NCI-H2081 (cell line): ENCODE data around the gene NUDT4.
"Not testable (repeated sequence)": the region's sequence is repeated elsewhere in the genome, so short reads cannot be mapped to it uniquely, and the experiment has no call there.

Experiments used
- DNase-seq, 2 experiments: peaks; one replicate each; lab custom pipeline; 2025; lab: John Stamatoyannopoulos, UW

Gene NUDT4

GRCh38 chr12:93429448-93429847, 51.7 kb downstream of the NUDT4 start:
- no peak for DNase-seq

DNA sequence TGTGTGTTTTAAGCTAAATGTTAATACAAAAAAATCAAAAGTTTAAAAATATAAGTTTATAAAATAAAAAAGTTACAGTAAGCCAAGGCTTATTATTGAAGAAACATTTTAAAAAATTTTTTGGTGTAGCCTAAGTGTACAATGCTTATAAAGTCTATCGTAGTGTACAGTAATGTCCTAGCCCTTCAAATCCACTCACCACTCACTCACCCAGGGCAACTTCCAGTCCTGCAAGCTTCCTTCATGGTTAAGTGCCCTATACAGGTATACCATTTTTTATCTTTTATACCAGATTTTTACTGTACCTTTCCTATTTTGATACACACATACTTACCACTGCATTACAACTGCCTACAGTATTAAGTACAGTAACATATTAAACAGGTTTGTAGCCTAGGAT, 52.1 kb downstream of the NUDT4 start:
- no peak for DNase-seq

- DNase-seq, result no peak
Measured at GRCh38 chr12:93430280-93430679, 52.6 kb downstream of the NUDT4 start.

GRCh38 chr12:93432031-93432430, 54.3 kb downstream of the NUDT4 start:
- DNase-seq, result not testable (repeated sequence)

DNA sequence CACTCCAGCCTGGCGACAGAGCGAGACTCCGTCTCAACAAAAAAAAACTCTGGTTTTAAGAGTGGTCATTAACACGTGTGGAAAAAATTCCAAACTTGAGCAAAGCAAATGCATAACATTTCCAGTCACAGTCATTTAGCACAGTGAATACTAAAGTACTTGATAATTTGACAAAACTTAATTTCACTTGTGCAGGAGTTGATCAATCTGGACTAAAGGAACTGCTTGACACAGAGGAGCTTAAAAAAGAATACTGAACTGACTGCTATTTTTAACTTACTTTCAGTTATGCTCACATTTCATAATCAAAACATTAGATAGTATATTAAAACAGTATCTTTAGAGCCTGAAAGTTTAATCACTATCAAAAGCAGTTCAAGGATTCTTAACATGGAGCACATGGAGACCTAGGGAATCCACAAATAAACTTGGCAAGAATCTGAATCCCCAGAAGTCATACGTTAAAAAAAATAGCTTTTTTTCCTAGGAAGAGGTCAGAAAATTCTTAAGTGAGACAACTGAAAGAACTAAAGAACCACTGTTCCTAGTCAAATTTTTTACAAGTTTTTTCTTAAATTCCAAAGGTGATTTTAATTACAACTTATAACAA, 56.6 kb downstream of the NUDT4 start:
- no peak for DNase-seq

DNA sequence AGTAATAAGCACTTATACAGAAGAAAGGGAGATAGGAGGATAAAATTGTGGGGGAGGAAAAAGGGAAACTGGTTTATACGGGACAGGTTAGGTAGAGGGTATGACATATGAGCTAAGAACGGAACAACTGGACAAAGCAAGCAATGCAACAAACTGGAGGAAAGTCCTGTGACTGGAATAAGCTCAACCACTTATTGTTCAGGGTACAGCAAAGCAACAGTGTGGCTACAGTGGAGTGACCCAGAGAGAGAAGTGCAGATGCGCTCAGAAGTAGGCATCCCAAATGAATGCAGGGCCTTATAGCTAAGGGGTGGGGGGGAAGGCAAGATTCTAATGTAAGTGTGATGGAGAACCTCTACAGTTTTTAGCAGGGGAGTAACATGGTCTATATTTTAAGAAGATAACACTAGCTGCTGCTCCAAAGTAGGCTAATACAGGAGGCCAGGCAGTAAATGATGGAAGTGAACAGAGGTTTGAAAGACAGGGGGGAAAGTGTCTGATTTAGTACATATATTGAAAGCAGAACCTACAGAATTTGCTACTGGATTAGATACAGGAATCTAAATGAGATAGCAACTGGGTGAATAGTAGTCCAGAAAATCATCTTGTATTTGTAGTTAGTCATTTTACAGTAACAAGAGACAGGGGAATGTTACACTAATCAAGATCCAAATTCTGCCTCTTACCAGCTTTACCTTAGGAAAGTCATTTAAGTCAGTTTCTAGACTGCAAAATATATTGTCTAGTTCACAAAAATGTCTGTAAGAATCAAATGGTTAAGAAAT, 60.7 kb downstream of the NUDT4 start:
- DNase-seq, result no peak

DNA sequence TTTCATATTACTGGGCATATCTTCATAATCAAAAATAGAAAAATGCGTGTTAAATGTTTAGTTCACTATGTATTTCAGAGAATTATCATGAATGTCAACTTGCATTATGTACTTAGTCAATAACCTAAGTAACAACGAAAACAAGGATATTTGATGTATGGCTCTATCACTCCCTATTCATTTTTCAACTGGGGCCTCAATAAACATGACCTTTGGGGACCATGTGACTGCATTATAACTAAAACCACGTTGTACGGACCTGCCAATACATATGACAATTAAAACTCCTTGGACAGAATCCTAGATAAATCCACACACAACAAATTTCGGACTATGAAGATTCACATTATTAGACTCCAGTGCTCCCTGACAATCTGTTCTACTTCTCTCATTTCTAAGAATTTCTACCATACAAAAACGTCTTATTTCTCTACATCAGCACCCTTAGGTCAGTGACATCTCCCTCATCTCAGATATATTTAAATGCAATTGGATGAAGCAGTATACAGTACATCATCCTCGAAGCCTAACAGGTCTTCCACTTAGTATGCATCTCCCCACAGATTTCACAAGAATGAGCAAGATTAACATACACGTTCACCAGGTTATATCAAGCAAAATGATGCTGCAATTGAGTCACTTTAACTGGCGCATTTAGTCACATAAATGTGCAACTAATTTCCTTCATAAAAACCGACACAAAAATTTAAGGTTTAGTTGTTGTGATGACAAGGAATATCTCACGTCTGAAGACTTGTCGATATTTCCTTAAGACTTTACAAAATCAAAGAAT, 62.5 kb downstream of the NUDT4 start:
- no peak for DNase-seq

DNA sequence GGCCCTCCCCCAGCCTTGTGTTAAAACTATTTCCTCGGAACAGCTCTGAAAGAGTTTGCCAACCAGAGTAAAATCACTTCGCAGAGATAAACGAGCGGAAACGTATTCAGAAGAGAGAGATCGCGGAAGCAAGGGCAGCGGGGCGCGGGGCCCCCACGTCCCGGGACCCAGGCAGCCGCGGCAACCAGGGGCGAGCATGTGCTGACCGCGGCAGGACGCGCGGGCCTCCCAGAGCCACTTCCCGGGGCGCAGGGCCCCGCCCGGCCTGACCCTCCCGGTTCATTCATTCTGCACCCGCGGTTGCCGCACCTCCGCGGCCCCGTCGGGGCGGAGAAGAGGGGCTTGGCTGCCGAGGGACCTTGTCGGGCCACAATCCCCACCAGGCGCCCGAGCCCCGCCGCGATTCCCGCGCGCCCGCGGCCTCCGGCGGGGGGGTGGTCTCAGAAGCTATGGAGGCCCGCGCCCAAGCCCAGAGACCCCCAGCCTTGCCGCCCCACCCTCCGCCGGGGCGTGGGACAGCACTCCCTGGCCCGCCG, 63.4 kb downstream of the NUDT4 start:
- peak in 1 of 2 experiments; percentile 18 for DNase-seq

- DNase-seq, result peak; percentile 95
Measured at GRCh38 chr12:93441617-93442410, 64.1 kb downstream of the NUDT4 start, which contains the start of gene UBE2N. Gene UBE2N (minus strand): TSS chr12:93441947. CDS start chr12:93441884, 63 bp downstream.

- DNase-seq, result no peak
Measured at GRCh38 chr12:93442411-93443340, 65.0 kb downstream of the NUDT4 start.

- no peak for DNase-seq
Measured at GRCh38 chr12:93443576-93443975, 65.9 kb downstream of the NUDT4 start.

DNA sequence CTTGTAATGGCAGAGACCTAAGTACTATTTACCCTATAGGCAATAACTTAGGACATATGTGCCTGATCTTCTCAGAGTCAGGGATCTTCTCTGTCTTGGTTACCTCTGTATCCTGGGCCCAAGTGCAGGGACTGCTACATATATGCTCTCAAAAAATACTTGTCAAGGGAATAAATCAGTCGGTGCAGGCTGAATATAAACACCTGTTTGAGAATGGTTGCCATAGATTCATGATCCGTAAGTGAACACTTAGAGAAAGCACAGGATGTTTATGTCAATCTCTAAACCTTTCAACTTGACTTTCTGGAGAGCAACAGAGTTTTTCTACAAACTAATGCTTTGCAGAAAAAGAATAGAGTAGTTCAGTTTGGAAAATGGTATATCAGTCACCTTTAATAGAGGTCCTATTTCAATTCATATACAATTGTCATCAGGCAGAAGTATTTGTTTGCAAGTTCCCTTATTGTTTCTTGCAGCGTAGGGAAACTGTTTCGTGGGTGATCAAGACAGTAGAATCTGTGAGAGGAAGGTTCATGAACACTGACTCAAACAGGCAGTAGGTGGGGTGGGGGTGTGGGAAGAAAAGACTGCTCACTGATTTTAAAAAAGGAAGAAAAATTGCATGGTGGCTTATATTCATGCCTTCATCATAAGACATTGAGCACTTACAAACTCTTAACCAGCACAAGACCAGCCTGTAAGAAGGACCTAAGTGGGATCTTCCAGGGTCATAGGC, 70.0 kb downstream of the NUDT4 start:
- DNase-seq, result no peak

GRCh38 chr12:93448796-93449195, 71.1 kb downstream of the NUDT4 start:
- DNase-seq, result no peak

DNA sequence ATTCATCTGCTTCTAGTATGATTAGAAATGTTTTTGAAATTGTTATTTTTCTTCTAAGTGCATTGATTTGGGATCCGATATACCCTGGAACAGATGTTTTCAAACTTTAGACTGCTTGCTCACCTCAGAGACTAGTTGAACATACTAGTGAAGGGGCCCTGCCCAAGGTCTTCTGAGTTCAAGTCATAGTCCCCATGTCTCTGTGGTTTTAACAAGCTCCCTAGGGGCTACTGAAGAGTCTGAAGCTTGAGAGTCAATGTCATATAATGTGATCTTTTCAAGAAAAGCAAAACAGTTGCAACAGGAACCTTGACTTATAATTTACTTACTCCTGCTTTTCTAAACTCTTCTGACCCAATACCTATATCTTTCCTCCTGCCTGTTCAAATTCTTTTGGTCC, 71.6 kb downstream of the NUDT4 start:
- no peak for DNase-seq

- DNase-seq, result no peak
Measured at GRCh38 chr12:93451423-93452158, 73.9 kb downstream of the NUDT4 start.

GRCh38 chr12:93453633-93454032, 75.9 kb downstream of the NUDT4 start:
- no peak for DNase-seq

GRCh38 chr12:93456077-93456476, 78.4 kb downstream of the NUDT4 start:
- no peak for DNase-seq
